Measurements from ENCODE around the gene AR. TPM values are rescaled to one million over a fixed set of nuclear protein-coding genes. Genes with fewer than 3 reads are reported as not detected.

Gene AR
- total RNA-seq, 1 donor from 2014 or later = 10.4 TPM

DNA sequence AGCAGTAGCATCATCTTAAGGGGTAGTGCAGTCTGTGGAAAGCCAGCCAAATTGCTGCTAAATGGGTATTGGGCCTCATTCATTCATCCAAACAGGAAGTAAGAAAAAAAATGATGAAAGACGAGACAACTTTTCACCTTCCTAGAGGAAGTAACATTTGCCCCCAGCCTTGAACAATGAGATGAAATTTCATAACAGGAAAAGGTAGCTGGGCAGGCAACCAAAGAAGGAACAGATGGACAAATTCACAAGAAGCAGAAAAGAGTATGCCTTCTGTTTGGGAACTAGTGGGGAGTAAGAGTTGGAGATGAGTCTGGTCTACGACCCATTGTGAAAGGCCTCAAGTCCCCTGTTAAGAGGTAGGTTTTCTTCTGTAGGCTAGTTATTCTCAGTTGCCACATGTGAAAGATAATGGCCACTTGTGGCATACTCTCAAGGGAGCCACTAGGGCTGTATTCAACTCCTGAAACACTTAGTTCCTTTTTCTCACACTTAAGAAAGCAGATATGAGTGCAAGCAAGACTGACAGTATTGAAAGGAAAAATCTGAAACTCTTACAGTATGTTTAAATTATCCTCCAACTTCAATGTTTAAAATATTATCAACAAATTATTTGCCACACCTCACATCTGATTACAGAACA is 190.4 kb downstream of the AR start:
- Mint-ChIP-seq H3K4me1 (ENCODE audit: unreplicated experiment) (no peaks in the 10 kb centered on the region), H3K27me3 (ENCODE audit: unreplicated experiment) (no peaks in the 10 kb centered on the region)

GRCh38 chrX:67749536-67749935 is 205.7 kb downstream of the AR start:
- TF ChIP-seq, protein P1, sequence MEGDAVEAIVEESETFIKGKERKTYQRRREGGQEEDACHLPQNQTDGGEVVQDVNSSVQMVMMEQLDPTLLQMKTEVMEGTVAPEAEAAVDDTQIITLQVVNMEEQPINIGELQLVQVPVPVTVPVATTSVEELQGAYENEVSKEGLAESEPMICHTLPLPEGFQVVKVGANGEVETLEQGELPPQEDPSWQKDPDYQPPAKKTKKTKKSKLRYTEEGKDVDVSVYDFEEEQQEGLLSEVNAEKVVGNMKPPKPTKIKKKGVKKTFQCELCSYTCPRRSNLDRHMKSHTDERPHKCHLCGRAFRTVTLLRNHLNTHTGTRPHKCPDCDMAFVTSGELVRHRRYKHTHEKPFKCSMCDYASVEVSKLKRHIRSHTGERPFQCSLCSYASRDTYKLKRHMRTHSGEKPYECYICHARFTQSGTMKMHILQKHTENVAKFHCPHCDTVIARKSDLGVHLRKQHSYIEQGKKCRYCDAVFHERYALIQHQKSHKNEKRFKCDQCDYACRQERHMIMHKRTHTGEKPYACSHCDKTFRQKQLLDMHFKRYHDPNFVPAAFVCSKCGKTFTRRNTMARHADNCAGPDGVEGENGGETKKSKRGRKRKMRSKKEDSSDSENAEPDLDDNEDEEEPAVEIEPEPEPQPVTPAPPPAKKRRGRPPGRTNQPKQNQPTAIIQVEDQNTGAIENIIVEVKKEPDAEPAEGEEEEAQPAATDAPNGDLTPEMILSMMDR (IDR thresholded peaks at IDR 0.05) = no peak
- Mint-ChIP-seq H3K4me3 (ENCODE audit: unreplicated experiment) (no peak overlapping the region), H3K36me3 (ENCODE audit: unreplicated experiment) (no peaks in the 10 kb centered on the region), H3K27ac (ENCODE audit: unreplicated experiment) (no peak overlapping the region), H3K4me1 (ENCODE audit: unreplicated experiment) (peaks cover 11% of the 10 kb centered on the region), H3K27me3 (ENCODE audit: unreplicated experiment) (no peaks in the 10 kb centered on the region), H3K9me3 (ENCODE audit: unreplicated experiment) (peaks cover 26% of the 10 kb centered on the region)
- DNase-seq (ENCODE audit: extremely low spot score, unreplicated experiment) = no peak

More for the DNA sequence above, 190.4 kb downstream of the AR start:
- no peak for DNase-seq (ENCODE audit: extremely low spot score, unreplicated experiment)
- TF ChIP-seq, protein P1 (IDR thresholded peaks at IDR 0.05) = no peak
- Mint-ChIP-seq H3K27ac (ENCODE audit: unreplicated experiment) (no peak overlapping the region), H3K36me3 (ENCODE audit: unreplicated experiment) (no peaks in the 10 kb centered on the region), H3K4me3 (ENCODE audit: unreplicated experiment) (no peak overlapping the region), H3K9me3 (ENCODE audit: unreplicated experiment) (peaks cover 9% of the 10 kb centered on the region)

DNA sequence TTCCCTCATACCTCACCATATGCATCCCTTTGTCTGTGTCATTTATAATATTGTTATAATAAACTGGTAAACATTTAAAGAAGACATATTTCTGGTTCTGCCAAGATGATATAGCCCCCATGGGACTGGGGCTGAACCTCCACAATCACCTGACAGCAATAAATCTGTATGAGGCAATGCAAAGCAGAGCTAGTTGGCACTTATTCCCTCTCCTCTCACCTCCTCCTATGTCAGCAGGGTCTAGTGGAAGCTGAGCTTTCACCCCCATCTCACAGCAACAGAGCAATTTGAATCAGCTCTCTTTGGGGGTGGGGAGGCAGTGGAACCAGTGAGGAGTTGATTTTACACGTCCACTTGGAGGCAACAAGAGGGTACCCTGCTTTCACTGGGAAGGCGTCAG is 206.9 kb downstream of the AR start:
- no peaks in the 10 kb centered on the region for H3K27me3 Mint-ChIP-seq (ENCODE audit: unreplicated experiment)

GRCh38 chrX:67759018-67759417 is 215.2 kb downstream of the AR start:
- H3K27me3 Mint-ChIP-seq (ENCODE audit: unreplicated experiment) = no peaks in the 10 kb centered on the region
- H3K36me3 Mint-ChIP-seq (ENCODE audit: unreplicated experiment) = no peaks in the 10 kb centered on the region
- no peak overlapping the region for H3K27ac Mint-ChIP-seq (ENCODE audit: unreplicated experiment)
- no peak for DNase-seq (ENCODE audit: extremely low spot score, unreplicated experiment)
- TF ChIP-seq, protein P1 (IDR thresholded peaks at IDR 0.05) = no peak
- H3K9me3 Mint-ChIP-seq (ENCODE audit: unreplicated experiment) = peaks cover 21% of the 10 kb centered on the region
- H3K4me3 Mint-ChIP-seq (ENCODE audit: unreplicated experiment) = no peak overlapping the region
- H3K4me1 Mint-ChIP-seq (ENCODE audit: unreplicated experiment) = no peaks in the 10 kb centered on the region

More for the DNA sequence above, 206.9 kb downstream of the AR start:
- Mint-ChIP-seq H3K36me3 (ENCODE audit: unreplicated experiment) (no peaks in the 10 kb centered on the region), H3K4me1 (ENCODE audit: unreplicated experiment) (peaks cover 11% of the 10 kb centered on the region), H3K9me3 (ENCODE audit: unreplicated experiment) (peaks cover 20% of the 10 kb centered on the region), H3K4me3 (ENCODE audit: unreplicated experiment) (no peak overlapping the region), H3K27ac (ENCODE audit: unreplicated experiment) (no peak overlapping the region)
- no peak for DNase-seq (ENCODE audit: extremely low spot score, unreplicated experiment)
- TF ChIP-seq, protein P1 (IDR thresholded peaks at IDR 0.05) = no peak

DNA sequence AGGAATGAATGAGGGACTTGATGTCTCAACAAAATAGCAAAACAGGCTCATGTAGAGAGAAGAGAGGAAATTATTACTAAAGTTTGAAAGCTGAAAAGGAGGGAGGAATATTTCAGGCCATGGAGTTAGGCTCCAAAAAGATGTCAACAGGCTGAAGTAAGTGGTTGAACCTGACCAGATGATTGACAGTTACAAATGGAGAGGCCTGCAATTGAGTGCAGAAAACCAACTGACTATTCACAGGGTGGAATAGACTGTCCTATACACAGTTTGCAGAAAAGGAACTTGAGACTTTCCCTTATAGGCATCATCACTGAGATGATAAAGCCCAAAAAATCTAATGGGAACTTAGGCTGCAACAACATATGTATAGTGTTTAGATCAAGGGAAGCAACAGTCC is 233.3 kb downstream of the AR start:
- Mint-ChIP-seq H3K27ac (ENCODE audit: unreplicated experiment) (no peak overlapping the region), H3K4me1 (ENCODE audit: unreplicated experiment) (peaks cover 14% of the 10 kb centered on the region), H3K36me3 (ENCODE audit: unreplicated experiment) (no peaks in the 10 kb centered on the region), H3K27me3 (ENCODE audit: unreplicated experiment) (no peaks in the 10 kb centered on the region), H3K9me3 (ENCODE audit: unreplicated experiment) (peaks cover 48% of the 10 kb centered on the region), H3K4me3 (ENCODE audit: unreplicated experiment) (no peak overlapping the region)
- no peak for DNase-seq (ENCODE audit: extremely low spot score, unreplicated experiment)
- TF ChIP-seq, protein P1 (IDR thresholded peaks at IDR 0.05) = no peak

Measured in osteocyte (in vitro differentiated cells).